Forelimb muscle (tissue), 1 donor: ENCODE measurements around the gene PDE4A. TPM values are rescaled to one million over a fixed set of nuclear protein-coding genes. Genes with fewer than 3 reads are reported as not detected.
A peak's percentile ranks its signal among the peaks of the same experiment; 100 is the strongest.
"Not testable (repeated sequence)": the region's sequence is repeated elsewhere in the genome, so short reads cannot be mapped to it uniquely, and the experiment has no call there.

Source experiments
- DNase-seq: peaks from one replicate; pipeline ENCODE4 v3.0.0-alpha.2; 2013; ENCODE audit warnings: low read depth
- polyA plus RNA-seq: library from polyadenylated mRNA; unstranded; fragments of 120-200 nt; gene quantifications from one replicate; pipeline ENCODE4 v1.2.1, GENCODE V29; 2013; ENCODE audit not compliant: insufficient read length

Gene PDE4A
- polyA plus RNA-seq, 1 donor = 3.3 TPM

- DNase-seq = peak; percentile 88
These were observed 17.0 kb upstream of the PDE4A start, which contains the start of gene CDC37 for GRCh38 chr19:10403137-10404021. Gene CDC37 (minus strand): TSS chr19:10403542. CDS start chr19:10403479, 63 bp downstream.

GRCh38 chr19:10404888-10405820 lies 15.2 kb upstream of the PDE4A start:
- DNase-seq = no peak

GRCh38 chr19:10406191-10406590 lies 14.1 kb upstream of the PDE4A start:
- DNase-seq = no peak

DNA sequence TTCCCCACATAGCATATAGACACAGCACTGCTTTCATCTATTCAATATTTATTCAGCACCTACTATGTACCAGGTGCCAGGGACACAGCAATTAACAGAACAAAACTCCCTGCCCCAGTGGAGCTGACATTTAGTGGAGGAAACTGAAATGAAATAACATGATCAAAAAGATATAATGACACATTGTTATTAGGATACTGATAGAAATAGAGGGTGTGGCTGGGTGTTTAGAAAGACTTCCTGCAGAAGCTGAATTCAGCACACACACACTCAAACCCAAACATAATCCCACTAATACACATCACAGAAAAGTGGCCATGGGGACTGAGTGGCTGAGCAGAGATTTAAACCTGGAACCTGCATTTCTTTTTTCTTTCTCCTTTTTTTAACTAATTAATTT lies 13.2 kb upstream of the PDE4A start:
- DNase-seq = no peak

- no peak for DNase-seq
These were observed 11.6 kb upstream of the PDE4A start for GRCh38 chr19:10408511-10409283.

- not testable (repeated sequence) for DNase-seq
These were observed 9.1 kb upstream of the PDE4A start for GRCh38 chr19:10411224-10411623.

- DNase-seq = no peak
These were observed 7.9 kb upstream of the PDE4A start for GRCh38 chr19:10412257-10412977.

DNA sequence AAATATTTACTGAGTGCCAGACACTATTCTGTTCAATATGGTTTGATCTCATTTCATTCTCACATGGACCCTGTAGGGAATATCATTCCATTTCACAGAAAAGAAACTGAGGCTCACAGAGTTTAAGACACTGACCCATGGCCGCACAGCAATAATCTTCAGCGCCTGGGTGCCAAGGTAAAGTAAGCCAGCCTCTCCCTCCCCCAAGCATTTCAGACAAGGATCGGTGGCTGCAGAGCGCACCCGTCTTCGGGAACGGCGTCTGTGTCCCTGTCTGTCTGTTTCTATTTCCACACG lies 4.3 kb upstream of the PDE4A start:
- no peak for DNase-seq

DNA sequence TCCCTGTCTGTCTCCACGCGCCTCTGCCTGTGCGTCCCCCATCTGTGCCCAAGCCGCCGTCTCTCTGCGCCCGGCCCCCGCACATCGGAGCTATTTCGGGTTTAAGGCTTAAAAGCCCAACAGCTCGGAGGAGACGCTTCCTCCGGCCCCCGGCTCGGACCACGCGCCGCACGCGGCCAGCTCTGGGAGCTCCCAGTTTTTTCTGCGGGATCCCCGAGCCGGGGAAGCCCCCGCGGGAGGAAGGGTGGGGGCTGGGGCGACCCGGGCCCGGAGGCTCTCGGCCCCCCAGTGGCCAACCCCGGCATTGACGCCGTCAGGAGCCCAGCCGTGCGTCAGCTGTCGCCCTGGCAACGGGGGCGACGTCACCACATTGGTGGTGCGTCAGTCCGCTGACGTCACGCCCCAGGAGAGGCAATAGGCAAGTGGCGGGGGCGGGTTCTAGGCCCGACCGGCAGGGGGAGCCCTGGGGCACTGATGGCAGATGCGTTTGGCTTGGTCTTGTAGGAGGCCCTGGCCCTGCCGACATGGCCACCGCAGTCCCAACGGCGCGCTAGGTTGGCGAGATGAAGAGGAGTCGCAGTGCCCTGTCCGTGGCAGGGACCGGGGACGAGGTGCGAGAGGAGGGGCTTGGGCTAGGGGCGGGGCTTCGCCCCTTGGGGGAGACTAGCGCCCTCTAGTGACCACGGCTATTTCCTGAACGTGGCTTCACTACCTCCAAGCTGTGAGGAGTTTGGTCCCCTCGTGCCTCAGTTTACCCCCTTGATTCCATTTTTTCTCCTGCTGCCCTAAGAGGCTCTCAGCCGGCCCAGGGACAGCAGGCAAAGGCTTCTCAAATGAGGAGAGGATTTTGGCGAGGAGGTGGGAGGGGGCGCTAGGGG lies 3.7 kb upstream of the PDE4A start:
- no peak for DNase-seq

GRCh38 chr19:10417541-10418234 lies 2.6 kb upstream of the PDE4A start:
- no peak for DNase-seq

DNA sequence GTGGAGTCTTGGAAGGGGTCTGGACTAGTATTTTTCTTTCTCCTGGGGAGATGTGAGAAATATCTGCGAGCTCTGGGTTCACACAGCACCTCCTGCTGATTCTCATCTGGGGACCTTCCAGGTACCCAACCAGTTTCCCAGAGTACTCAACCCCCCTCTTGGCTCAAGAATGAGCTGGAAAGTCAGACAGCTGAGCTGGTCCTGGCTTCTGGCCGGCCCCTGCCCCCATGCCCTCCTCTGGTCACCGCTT lies 2.2 kb upstream of the PDE4A start:
- DNase-seq = no peak

GRCh38 chr19:10418485-10419199 lies 1.7 kb upstream of the PDE4A start:
- no peak for DNase-seq

GRCh38 chr19:10419200-10419645 lies 1.1 kb upstream of the PDE4A start:
- no peak for DNase-seq

DNA sequence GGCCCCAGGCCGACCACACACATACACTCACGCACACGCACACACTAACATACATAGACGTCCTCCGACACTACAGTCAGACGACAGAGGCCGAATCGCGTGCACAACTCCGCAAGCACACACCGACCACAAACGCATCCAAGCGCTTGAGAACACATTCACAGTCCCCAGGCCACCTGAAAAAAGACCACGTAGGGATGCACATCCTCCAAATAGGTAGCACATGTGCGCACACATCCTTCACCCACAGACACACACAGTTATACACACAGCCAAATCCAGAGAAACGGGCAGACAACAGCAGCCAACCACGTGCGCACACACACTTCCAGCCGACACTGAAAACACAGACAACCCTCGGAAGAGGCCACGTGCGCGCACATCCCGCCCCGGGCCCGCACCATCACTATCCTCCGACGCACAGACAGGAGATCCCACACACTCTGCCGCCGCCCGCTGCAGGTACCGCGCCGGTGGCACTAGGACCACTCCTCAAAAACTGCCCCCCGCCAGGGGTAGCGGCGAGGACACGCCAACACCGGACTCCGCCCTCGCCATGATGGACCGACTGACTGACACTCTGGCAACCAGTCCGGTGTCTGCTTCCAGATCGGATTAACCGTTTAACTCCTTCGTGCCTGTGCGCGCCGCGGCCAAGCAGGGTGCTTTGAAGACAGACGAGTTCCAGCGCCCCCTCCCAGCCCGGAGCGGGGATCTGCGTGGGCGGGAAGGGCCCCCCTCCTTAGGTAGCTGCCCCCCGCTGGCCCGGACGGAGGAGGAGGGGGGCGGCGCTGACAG lies 493 bp upstream of the PDE4A start:
- no peak for DNase-seq

DNA sequence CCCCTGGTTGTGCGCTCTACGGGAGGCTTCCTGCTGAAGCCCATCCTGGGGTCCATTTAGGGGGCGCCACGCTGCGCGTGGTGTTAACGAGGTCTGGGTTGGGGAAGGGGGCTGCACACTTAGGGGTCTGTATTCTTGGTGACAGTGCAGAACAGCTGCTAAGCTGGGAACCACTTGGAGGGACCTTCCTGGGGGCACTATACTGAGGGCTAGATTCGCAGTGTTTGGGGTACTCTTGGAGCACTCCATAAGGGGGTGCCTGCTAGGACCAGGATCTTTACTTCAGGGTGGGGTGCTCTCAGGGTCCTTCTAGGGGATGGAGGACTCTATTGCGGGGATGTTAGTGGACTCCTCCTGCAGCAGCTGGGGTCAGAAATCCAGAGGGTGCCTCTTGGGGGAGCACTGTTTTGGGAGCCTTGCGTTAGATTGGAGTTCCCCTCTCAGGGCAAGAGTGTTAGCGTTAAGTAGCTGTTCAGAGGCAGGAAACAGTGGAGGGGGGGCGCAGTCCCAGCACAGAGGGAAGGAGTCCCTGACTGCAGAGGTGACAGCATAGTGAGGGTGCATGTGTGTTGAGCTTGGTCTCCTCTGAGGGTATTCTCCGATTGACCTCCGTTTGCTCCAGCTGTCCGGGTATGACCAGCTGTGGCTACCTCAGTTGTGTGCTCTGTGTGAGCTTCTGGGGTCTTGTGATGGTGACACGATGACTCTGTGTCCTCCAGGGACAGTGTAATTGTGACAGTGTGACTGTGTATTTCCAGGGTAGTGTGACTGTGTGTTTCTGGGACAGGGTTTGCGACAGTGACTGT lies 1.1 kb downstream of the PDE4A start:
- no peak for DNase-seq

- no peak for DNase-seq
These were observed 1.7 kb downstream of the PDE4A start for GRCh38 chr19:10422046-10422461.

DNA sequence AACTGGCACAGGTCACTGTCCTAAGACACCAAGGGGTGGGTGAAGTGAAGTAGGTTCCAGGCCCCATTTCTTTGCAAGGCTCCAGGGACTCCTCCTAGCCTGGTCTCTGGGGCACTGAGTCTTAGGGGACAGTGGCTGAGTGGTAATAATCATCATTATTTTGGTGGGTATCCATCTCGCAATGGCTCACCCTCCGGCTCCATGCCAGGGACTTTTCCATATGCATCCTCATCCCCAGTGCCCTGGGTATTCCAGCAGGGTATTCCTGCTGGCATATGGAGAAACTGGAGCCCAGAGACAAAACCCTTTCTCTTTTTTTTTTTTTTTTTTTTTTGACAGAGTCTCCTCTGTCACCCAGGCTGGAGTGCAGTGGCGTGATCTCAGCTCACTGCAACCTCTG lies 2.5 kb downstream of the PDE4A start:
- no peak for DNase-seq
